Activated gamma-delta T cell treated with Interleukin-2 at 50 U/mL for 16 hours (primary cell): Measurements from ENCODE around the gene PTPN21.

Source experiments
- DNase-seq: peaks from one replicate; pipeline ENCODE4 v3.0.0-alpha.2; 2020

Gene PTPN21

GRCh38 chr14:88554457-88555286 lies at the start of gene PTPN21:
Gene PTPN21 (minus strand): TSS chr14:88555007. CDS start chr14:88550417, 4,590 bp downstream.
- no peak for DNase-seq

GRCh38 chr14:88604212-88604611 lies 49.4 kb upstream of the PTPN21 start:
- no peak for DNase-seq

GRCh38 chr14:88599761-88600439 lies 45.1 kb upstream of the PTPN21 start:
- no peak for DNase-seq

GRCh38 chr14:88599326-88599725 lies 44.5 kb upstream of the PTPN21 start:
- no peak for DNase-seq

GRCh38 chr14:88598097-88598675 lies 43.4 kb upstream of the PTPN21 start:
- DNase-seq: no peak

GRCh38 chr14:88597601-88598000 lies 42.8 kb upstream of the PTPN21 start:
- DNase-seq: no peak

GRCh38 chr14:88597038-88597437 lies 42.2 kb upstream of the PTPN21 start:
- DNase-seq: no peak

- no peak for DNase-seq
Observed at GRCh38 chr14:88592031-88592430, 37.2 kb upstream of the PTPN21 start.

GRCh38 chr14:88590173-88590572 lies 35.4 kb upstream of the PTPN21 start:
- no peak for DNase-seq

- DNase-seq: no peak
Observed at GRCh38 chr14:88588081-88588480, 33.3 kb upstream of the PTPN21 start.

- DNase-seq: no peak
Observed at GRCh38 chr14:88584451-88584850, 29.6 kb upstream of the PTPN21 start.

GRCh38 chr14:88576222-88576621 lies 21.4 kb upstream of the PTPN21 start:
- no peak for DNase-seq

- no peak for DNase-seq
Observed at GRCh38 chr14:88572117-88572516, 17.3 kb upstream of the PTPN21 start.

- DNase-seq: no peak
Observed at GRCh38 chr14:88568196-88568595, 13.4 kb upstream of the PTPN21 start.

GRCh38 chr14:88565427-88565826 lies 10.6 kb upstream of the PTPN21 start:
- DNase-seq: no peak

- DNase-seq: no peak
Observed at GRCh38 chr14:88563845-88564244, 9.0 kb upstream of the PTPN21 start.

- DNase-seq: peak; percentile 82
Observed at GRCh38 chr14:88562831-88563686, 8.3 kb upstream of the PTPN21 start, which contains the start of gene ZC3H14. Gene ZC3H14 (plus strand): TSS chr14:88563037. CDS start chr14:88563134, 97 bp downstream.

- DNase-seq: no peak
Observed at GRCh38 chr14:88562532-88562830, 7.7 kb upstream of the PTPN21 start.

- no peak for DNase-seq
Observed at GRCh38 chr14:88559852-88560251, 5.0 kb upstream of the PTPN21 start.

- no peak for DNase-seq
Observed at GRCh38 chr14:88556581-88556980, 1.8 kb upstream of the PTPN21 start.

- no peak for DNase-seq
Observed at GRCh38 chr14:88553886-88554456, 836 bp downstream of the PTPN21 start.

GRCh38 chr14:88552876-88553275 lies 1.9 kb downstream of the PTPN21 start:
- DNase-seq: no peak

- no peak for DNase-seq
Observed at GRCh38 chr14:88551980-88552431, 2.8 kb downstream of the PTPN21 start.
